GM20000 (cell line): ENCODE measurements around the gene POU2AF1.

ENCODE experiments used
- DNase-seq: peaks from one replicate; pipeline ENCODE4 v3.0.0; 2012; ENCODE audit warnings: low spot score
- TF ChIP-seq, protein P1 (sequence below): IDR thresholded peaks from 2 replicates; pipeline ENCODE4 v1.5.1; 2012; ENCODE audit warnings: mild to moderate bottlenecking, control low read depth; ENCODE audit errors: extremely low read depth, missing control alignments

POU2AF1 gene

DNA sequence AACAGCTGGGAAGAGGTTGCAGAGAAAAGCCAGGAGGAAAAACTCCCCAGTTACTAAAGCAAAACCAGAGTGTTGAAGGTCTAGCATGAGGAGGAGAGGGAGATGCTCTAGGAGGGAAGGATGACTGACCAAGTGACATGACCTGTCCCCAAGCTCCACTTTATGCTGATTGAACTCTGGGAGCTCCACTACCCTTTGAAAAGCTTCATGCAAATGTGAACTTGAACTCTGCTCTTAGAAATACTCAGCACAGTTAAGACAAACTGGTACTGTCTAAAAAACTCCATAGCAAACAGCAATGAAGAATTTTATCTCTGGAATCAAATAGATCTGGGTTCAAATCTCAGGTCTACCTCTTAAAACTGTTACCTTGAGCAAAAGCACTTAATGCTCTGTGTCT, 14.5 kb upstream of the POU2AF1 start:
- DNase-seq: no peak
- TF ChIP-seq, protein P1, sequence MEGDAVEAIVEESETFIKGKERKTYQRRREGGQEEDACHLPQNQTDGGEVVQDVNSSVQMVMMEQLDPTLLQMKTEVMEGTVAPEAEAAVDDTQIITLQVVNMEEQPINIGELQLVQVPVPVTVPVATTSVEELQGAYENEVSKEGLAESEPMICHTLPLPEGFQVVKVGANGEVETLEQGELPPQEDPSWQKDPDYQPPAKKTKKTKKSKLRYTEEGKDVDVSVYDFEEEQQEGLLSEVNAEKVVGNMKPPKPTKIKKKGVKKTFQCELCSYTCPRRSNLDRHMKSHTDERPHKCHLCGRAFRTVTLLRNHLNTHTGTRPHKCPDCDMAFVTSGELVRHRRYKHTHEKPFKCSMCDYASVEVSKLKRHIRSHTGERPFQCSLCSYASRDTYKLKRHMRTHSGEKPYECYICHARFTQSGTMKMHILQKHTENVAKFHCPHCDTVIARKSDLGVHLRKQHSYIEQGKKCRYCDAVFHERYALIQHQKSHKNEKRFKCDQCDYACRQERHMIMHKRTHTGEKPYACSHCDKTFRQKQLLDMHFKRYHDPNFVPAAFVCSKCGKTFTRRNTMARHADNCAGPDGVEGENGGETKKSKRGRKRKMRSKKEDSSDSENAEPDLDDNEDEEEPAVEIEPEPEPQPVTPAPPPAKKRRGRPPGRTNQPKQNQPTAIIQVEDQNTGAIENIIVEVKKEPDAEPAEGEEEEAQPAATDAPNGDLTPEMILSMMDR: no peak

DNA sequence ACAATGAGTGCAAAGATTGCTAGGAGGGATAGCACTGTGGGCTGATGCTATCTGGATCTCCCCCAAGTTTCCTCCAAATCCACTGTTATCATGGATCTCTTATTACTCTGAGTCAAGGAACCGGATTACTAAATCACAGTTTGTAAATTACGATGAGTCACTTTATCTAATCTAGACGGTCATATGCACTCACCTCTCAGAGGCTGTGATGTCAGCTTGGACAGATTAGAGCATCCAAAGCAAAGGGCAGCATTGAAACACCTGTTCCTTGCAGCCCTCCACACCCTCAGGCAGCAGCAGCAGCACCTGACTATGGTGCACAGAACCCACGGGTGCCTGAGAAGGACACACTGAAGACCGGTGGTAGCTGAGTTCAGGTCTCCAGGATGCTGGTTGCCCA, 14.0 kb upstream of the POU2AF1 start:
- DNase-seq: no peak
- TF ChIP-seq, protein P1: no peak

- TF ChIP-seq, protein P1: no peak
- no peak for DNase-seq
Observed at GRCh38 chr11:111392552-111392951, 13.5 kb upstream of the POU2AF1 start.

GRCh38 chr11:111391328-111392124, 12.5 kb upstream of the POU2AF1 start:
- DNase-seq: no peak
- TF ChIP-seq, protein P1: no peak

DNA sequence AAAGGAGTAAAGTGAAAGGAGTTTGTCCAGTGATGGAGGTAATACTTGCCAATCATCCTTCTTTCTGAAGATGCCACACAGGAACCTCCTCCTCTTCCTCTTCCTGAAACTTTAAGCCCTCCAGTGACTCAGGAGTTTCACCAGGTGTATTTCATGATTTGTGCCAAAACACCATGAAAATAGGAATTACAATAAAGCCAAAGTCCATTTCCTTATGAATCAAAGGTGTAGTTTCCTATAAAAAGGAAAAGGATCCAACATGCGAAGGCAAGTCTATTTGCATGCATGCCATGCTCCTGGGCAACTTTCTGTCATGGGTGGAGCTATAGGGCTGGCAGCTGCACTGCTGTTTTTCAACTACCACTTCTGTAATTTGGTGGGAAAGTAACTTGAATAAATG, 9.8 kb upstream of the POU2AF1 start:
- TF ChIP-seq, protein P1: no peak
- no peak for DNase-seq

DNA sequence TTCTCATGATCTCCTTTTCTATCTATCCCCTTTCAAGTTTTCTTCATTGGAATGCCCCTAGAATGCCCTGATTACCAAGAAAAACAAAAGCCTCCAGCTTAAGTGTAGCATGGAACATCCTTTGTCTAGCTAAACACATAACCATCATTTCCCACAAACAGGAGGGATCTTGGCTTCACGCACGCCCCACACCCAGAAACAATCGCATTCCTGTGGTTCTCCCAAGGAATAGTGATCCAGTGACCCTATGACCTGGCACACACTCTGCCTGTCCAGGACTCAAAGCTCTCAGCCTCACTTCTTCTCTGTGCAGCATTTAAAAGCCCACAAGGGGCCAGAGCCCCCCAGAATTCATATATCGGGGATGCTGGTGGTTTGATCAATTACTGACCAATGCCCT, 9.3 kb upstream of the POU2AF1 start:
- TF ChIP-seq, protein P1: no peak
- no peak for DNase-seq

- TF ChIP-seq, protein P1: no peak
- DNase-seq: no peak
Observed at GRCh38 chr11:111387363-111387762, 8.3 kb upstream of the POU2AF1 start.
